Measurements from ENCODE around the gene TMCC1. TPM values are rescaled to one million over a fixed set of nuclear protein-coding genes. Genes with fewer than 3 reads are reported as not detected.
A peak's percentile ranks its signal among the peaks of the same experiment; 100 is the strongest.

Gene TMCC1
- 17.7 and 18.9 TPM in 2 replicates for total RNA-seq (2013; cell fraction: nucleolus; rRNA removed)
- total RNA-seq (2014; rRNA removed): 9.3 and 12.6 TPM in 2 replicates
- total RNA-seq (2014; rRNA removed; fragmentation: Illumina TruSeq; extraction: Trizol): 11.3 and 11.6 TPM in 2 replicates
- 20.2 and 21.1 TPM in 2 replicates for total RNA-seq (2021)
- polyA plus RNA-seq (2011; ENCODE audit: low read depth): 2.4 TPM
- 12.3 and 12.9 TPM in 2 replicates for polyA plus RNA-seq (2011; rRNA removed)
- polyA plus RNA-seq (2011; cell fraction: cytosol; rRNA removed): 7.8 and 8.9 TPM in 2 replicates
- polyA plus RNA-seq (2011; cell fraction: nucleus; rRNA removed): 4.5 and 4.8 TPM in 2 replicates
- polyA plus RNA-seq (2012): 6.3 and 10.6 TPM in 2 replicates
- 13.9 and 19.2 TPM in 2 replicates for polyA plus RNA-seq (2014; fragmentation: Illumina TruSeq; extraction: Trizol)
- 1 to 10 TPM; 2.3 to 3.1 TPM for polyA plus RNA-seq (2014; fragmentation: Nextera tagmentation; extraction: Ambion mirVana)
- 7.6 and 10.6 TPM in 2 replicates for polyA plus RNA-seq (2014; rRNA removed)
- 1 to 10 TPM; 5.6 to 5.9 TPM for polyA plus RNA-seq (2016; fragmentation: Nextera tagmentation; extraction: Ambion mirVana)
- 16.2 and 19.2 TPM in 2 replicates for polyA minus RNA-seq (2011; rRNA and poly(A)+ RNA removed)
- polyA minus RNA-seq (2011; cell fraction: cytosol; rRNA and poly(A)+ RNA removed): 8.2 and 11.0 TPM in 2 replicates
- polyA minus RNA-seq (2011; cell fraction: nucleus; rRNA and poly(A)+ RNA removed): 7.7 and 11.2 TPM in 2 replicates
- Bru-seq, nascent RNA: percentile 65 among the genes with signal in this experiment
- percentile 59 among the genes with signal in this experiment for BruChase-seq, experiment 1, labeled RNA remaining after a 6-hour chase
- percentile 59 among the genes with signal in this experiment for BruChase-seq, experiment 2, labeled RNA remaining after a 2-hour chase
- long read RNA-seq, experiment 1, partial matches to known transcripts: 1 of 3 reads
- long read RNA-seq, experiment 1, other reads (novel, unspliced or antisense): 2 of 3 reads
- long read RNA-seq, experiment 2, partial matches to known transcripts: 6 of 10 reads
- long read RNA-seq, experiment 2, other reads (novel, unspliced or antisense): 4 of 10 reads

DNA sequence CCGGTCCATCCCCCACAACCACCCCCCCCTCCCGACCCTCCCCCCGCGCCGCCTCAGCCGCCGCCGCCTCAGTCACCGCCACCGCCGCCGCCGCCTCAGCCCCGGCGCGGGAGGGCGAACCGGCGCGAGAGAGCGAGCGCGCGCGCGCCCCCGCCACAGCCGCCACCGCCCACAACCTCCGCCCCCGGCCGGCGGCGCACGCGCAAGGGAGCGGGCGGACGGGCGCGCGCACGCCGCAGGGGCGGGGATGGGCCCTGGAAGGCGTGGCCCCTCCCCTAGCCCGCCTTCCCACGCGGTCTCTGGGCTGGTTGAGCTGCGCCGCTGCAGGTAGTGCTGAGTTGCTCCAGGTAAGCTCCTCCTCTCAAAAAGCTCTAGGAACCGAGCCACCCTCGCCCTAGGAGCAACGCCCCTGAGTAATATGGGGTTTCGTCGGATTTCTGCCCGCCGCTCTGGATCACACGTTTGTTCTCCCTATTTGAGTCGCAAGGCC, at the start of gene TMCC1:
Gene TMCC1 (minus strand): TSS at position 131 of the 490 bp plus-strand sequence.
- Histone ChIP-seq H3K4me1 (ENCODE audit: control insufficient read depth, insufficient read depth, low read length) (peaks cover 22% of the 10 kb centered on the region), H3K9me3 (replicated peaks; ENCODE audit: control insufficient read depth, insufficient read depth, low read length) (no peaks in the 10 kb centered on the region), H3K4me3 (peak within 1 kb of the TSS; percentile 77), H2AFZ (ENCODE audit: control insufficient read depth, low read depth, low read length) (peak within 1 kb of the TSS; percentile 96), H3K79me2 (ENCODE audit: control insufficient read depth, insufficient read depth, low read length) (peaks cover 36% of the 10 kb centered on the region), H3K36me3 (ENCODE audit: control insufficient read depth in 2 of 2, insufficient read depth in 2 of 2, low read length in 1 of 2) (no peaks in the 10 kb centered on the region), H4K20me1 (ENCODE audit: control insufficient read depth, insufficient read depth) (no peaks in the 10 kb centered on the region), H3K9ac (ENCODE audit: control insufficient read depth, insufficient read depth, low read length) (peak within 1 kb of the TSS; percentile 96), H3K27me3 (replicated peaks in 1 of 2; ENCODE audit: control insufficient read depth in 2 of 2, insufficient read depth in 2 of 2, low read length in 1 of 2) (no peaks in the 10 kb centered on the region), H3K27ac (ENCODE audit: control insufficient read depth, insufficient read depth) (peak within 1 kb of the TSS; percentile 95), H3K4me2 (ENCODE audit: control insufficient read depth, insufficient read depth) (peak within 1 kb of the TSS; percentile 73)
- in situ Hi-C loops (cut with MboI) (no loop called here), intact Hi-C loops (cut with micrococcal nuclease; ENCODE audit: unreplicated experiment) (loop anchor here (5.0 kb wide), 2 partner anchors 66 to 199 kb away; no protein-coding TSS in a partner anchor)
- SMC1A ChIA-PET (ENCODE audit: uncharacterized antibody, unreplicated experiment): interaction anchor here (0.9 to 1.3 kb wide), 3 partner anchors 9 to 266 kb away, joined by 4 to 5 read pairs (median 4); no protein-coding TSS in a partner anchor
- 3% methylated on average over 26 of the region's 60 CpGs for WGBS (ENCODE audit: insufficient coverage, insufficient replicate concordance, low lambda C conversion rate, missing lambda C conversion rate)
- FAIRE-seq: peak; percentile 91
- POLR2A ChIA-PET: interaction anchor here (0.6 to 1.3 kb wide), 3 partner anchors 9 to 772 kb away, joined by 3 to 4 read pairs (median 3); no protein-coding TSS in a partner anchor
- no TSS peak for BruUV-seq (replicated peaks)
- RAD21 ChIA-PET (ENCODE audit: unreplicated experiment): interaction anchor here (1.3 kb wide), 1 partner anchor 228 kb away, joined by 3 read pairs; no protein-coding TSS in a partner anchor
- peak; percentile 83 for ATAC-seq
- CTCF ChIA-PET: interaction anchor here (0.5 to 1.3 kb wide), 7 partner anchors 9 to 611 kb away, joined by 3 to 4 read pairs (median 3); no protein-coding TSS in a partner anchor
- peak; percentile 58 for DNase-seq (ENCODE audit: low read depth, low spot score)
- TF ChIP-seq CBX3 (IDR thresholded peaks at IDR 0.05; ENCODE audit: borderline replicate concordance, low read depth): no peak
- TF ChIP-seq CBX5 (IDR thresholded peaks at IDR 0.05; ENCODE audit: low read depth): no peak
- TF ChIP-seq TCF12 (IDR thresholded peaks at IDR 0.05; ENCODE audit: low read depth, low read length): 0 out of 2 replicates have a peak, but pooled peaks have one; percentile 19
- no peak for TF ChIP-seq SREBF2 (IDR thresholded peaks at IDR 0.05; ENCODE audit: low read length)
- TF ChIP-seq IRF5 (IDR thresholded peaks at IDR 0.05; ENCODE audit: borderline replicate concordance): no peak
- TF ChIP-seq LARP7 (IDR thresholded peaks at IDR 0.05): peak; percentile 31; the same call in 1 of the 2 replicates
- TF ChIP-seq SIN3A (IDR thresholded peaks at IDR 0.05; ENCODE audit: low read depth, low read length): no peak
- TF ChIP-seq STAT3 (IDR thresholded peaks at IDR 0.05; ENCODE audit: low read depth, low read length): no peak
- peak; percentile 54; the same call in 1 of the 2 replicates for TF ChIP-seq TAF1 (IDR thresholded peaks at IDR 0.05; ENCODE audit: borderline replicate concordance, low read depth, low read length)
- no peak for TF ChIP-seq NR2C1 (IDR thresholded peaks at IDR 0.05)
- no peak for TF ChIP-seq ETV6 (conservative IDR thresholded peaks at IDR 0.05 in 1 of 2, IDR thresholded peaks at IDR 0.05 in 1 of 2; ENCODE audit: borderline replicate concordance in 1 of 2, low read depth in 1 of 2)
- TF ChIP-seq NFYB (IDR thresholded peaks at IDR 0.05; ENCODE audit: insufficient read depth, low read depth, low read length): no peak
- no peak for TF ChIP-seq RB1 (IDR thresholded peaks at IDR 0.05; ENCODE audit: borderline replicate concordance)
- 0 out of 2 replicates have a peak, but pooled peaks have one; percentile 23 for TF ChIP-seq CREB1 (IDR thresholded peaks at IDR 0.05; ENCODE audit: low read depth)
- TF ChIP-seq EGR1 (IDR thresholded peaks at IDR 0.05; ENCODE audit: borderline replicate concordance in 1 of 2, low read depth in 2 of 2, low read length in 2 of 2): peak; percentile 68 to 99

Data from GM12878 (cell line).